H1 (cell line): ENCODE results near the gene AMIGO2. TPM values are rescaled to one million over a fixed set of nuclear protein-coding genes. Genes with fewer than 3 reads are reported as not detected.

Experiments used
- CTCF ChIA-PET: fragments of 300-600 bp; sonication (Branson Sonifier 250); formaldehyde crosslinking; loops from one replicate; lab custom pipeline; 2021; ENCODE audit not compliant: partially characterized antibody; lab: Charles Lee
- POLR2A ChIA-PET: fragments of 300-600 bp; sonication (Branson Sonifier 250); formaldehyde crosslinking; loops from one replicate; lab custom pipeline; 2021; ENCODE audit warnings: inconsistent platforms; ENCODE audit not compliant: partially characterized antibody; lab: Charles Lee
- DNase-seq, 2 experiments: peaks; one replicate each; pipeline versions ENCODE4 v3.0.0 to v3.0.0-alpha.2; 2010 to 2022; ENCODE audit warnings: low spot score in 2 of 2, low read depth in 1 of 2, mixed read lengths in 1 of 2
- FAIRE-seq: peaks from 2 replicates; lab custom pipeline; 2011; peaks lifted over from hg19 to GRCh38; lab: Jason Lieb, UNC
- H2AFZ ChIP-seq: 2 replicates; pipeline ENCODE4 v1.8.1; 2012; ENCODE audit warnings: low read length, inconsistent platforms
- H2AK5ac ChIP-seq: 2 replicates; pipeline ENCODE4 v1.6.1; 2013; ENCODE audit warnings: low read depth, low read length
- H2BK120ac ChIP-seq: replicated peaks from 2 replicates; pipeline ENCODE3; 2013; ENCODE audit warnings: low read depth, low read length, inconsistent platforms
- H2BK12ac ChIP-seq: 2 replicates; pipeline ENCODE4 v1.6.1; 2013; ENCODE audit warnings: low read depth, low read length
- H2BK15ac ChIP-seq: 2 replicates; pipeline ENCODE4 v1.6.1; 2013; ENCODE audit warnings: low read length
- H2BK20ac ChIP-seq: 2 replicates; pipeline ENCODE4 v1.6.1; 2013; ENCODE audit warnings: low read length
- H2BK5ac ChIP-seq: 2 replicates; pipeline ENCODE4 v1.6.1; 2013; ENCODE audit warnings: low read depth, low read length
- H3K14ac ChIP-seq: 2 replicates; pipeline ENCODE4 v1.6.1; 2013; ENCODE audit warnings: inconsistent platforms; ENCODE audit not compliant: insufficient read length
- H3K18ac ChIP-seq: 2 replicates; pipeline ENCODE4 v1.6.1; 2013; ENCODE audit warnings: low read length; ENCODE audit errors: extremely low read depth
- H3K23ac ChIP-seq: 2 replicates; pipeline ENCODE4 v1.6.1; 2013; ENCODE audit warnings: inconsistent platforms; ENCODE audit not compliant: insufficient read length
- H3K23me2 ChIP-seq: 2 replicates; pipeline ENCODE4 v1.6.1; 2013; ENCODE audit warnings: low read depth, low read length
- H3K27ac ChIP-seq: 2 replicates; pipeline ENCODE4 v1.6.1; 2011; ENCODE audit warnings: low read depth, low read length, inconsistent platforms
- H3K27me3 ChIP-seq, 4 experiments: replicated peaks in 1 of 4; 1 replicate in 1 of 4; 2 replicates in 3 of 4; pipeline versions ENCODE4 v1.6.1 to v1.8.1; 2011 to 2013; ENCODE audit warnings: low read length in 3 of 4, mild to moderate bottlenecking in 3 of 4, inconsistent platforms in 2 of 4, mixed read lengths in 2 of 4, moderate library complexity in 1 of 4; ENCODE audit not compliant: control insufficient read depth in 3 of 4, insufficient read depth in 3 of 4; ENCODE audit errors: extremely low read depth in 1 of 4
- H3K36me3 ChIP-seq, 4 experiments: 2 replicates each; pipeline versions ENCODE4 v1.6.1 to v1.8.1; 2011 to 2013; ENCODE audit warnings: mild to moderate bottlenecking in 4 of 4, low read length in 3 of 4, moderate library complexity in 2 of 4, control low read depth in 1 of 4, inconsistent platforms in 1 of 4; ENCODE audit not compliant: insufficient read depth in 4 of 4, control insufficient read depth in 2 of 4
- H3K4ac ChIP-seq: replicated peaks from 2 replicates; pipeline ENCODE3; 2013; ENCODE audit warnings: low read length, low read depth, mixed read lengths, inconsistent platforms; ENCODE audit not compliant: insufficient read length
- H3K4me1 ChIP-seq, 4 experiments: replicated peaks in 1 of 4; 1 replicate in 1 of 4; 2 replicates in 3 of 4; pipeline versions ENCODE4 v1.6.1 to v1.8.1; 2011 to 2013; ENCODE audit warnings: low read length in 3 of 4, inconsistent platforms in 2 of 4, mixed read lengths in 1 of 4; ENCODE audit not compliant: insufficient read depth in 4 of 4, control insufficient read depth in 3 of 4
- H3K4me2 ChIP-seq, 2 experiments: 2 replicates each; pipeline versions ENCODE4 v1.6.1 to v1.8.1; 2011 to 2013; ENCODE audit warnings: low read depth in 2 of 2, low read length in 2 of 2, control low read depth in 1 of 2, inconsistent platforms in 1 of 2, mild to moderate bottlenecking in 1 of 2; ENCODE audit not compliant: insufficient read depth in 1 of 2
- H3K4me3 ChIP-seq, 4 experiments: fragments of 200-600, 300-600 bp in 1 of 4; sonication (generic), shearing (Covaris generic), sonication (Bioruptor Twin) in 1 of 4; 2 replicates each; pipeline versions ENCODE4 v1.5.1 to v1.8.1; 2011 to 2016; ENCODE audit warnings: low read length in 4 of 4, low read depth in 3 of 4, control low read depth in 2 of 4, inconsistent platforms in 2 of 4, mild to moderate bottlenecking in 2 of 4, mixed read lengths in 1 of 4, moderate library complexity in 1 of 4; ENCODE audit not compliant: insufficient read depth in 2 of 4; ENCODE audit errors: extremely low read depth in 1 of 4
- H3K56ac ChIP-seq: replicated peaks from 2 replicates; pipeline ENCODE3; 2013; ENCODE audit warnings: low read depth, mild to moderate bottlenecking, mixed read lengths, low read length, inconsistent platforms; ENCODE audit not compliant: insufficient read length
- H3K79me1 ChIP-seq: 2 replicates; pipeline ENCODE4 v1.6.1; 2013; ENCODE audit warnings: low read depth, low read length, control low read depth
- H3K79me2 ChIP-seq, 2 experiments: 2 replicates each; pipeline versions ENCODE4 v1.6.1 to v1.8.1; 2012 to 2013; ENCODE audit warnings: low read length in 2 of 2, mild to moderate bottlenecking in 2 of 2, inconsistent platforms in 1 of 2; ENCODE audit not compliant: insufficient read depth in 2 of 2, control insufficient read depth in 1 of 2
- H3K9ac ChIP-seq, 4 experiments: replicated peaks in 1 of 4; 1 replicate in 1 of 4; 2 replicates in 3 of 4; pipeline versions ENCODE4 v1.6.1 to v1.8.1; 2011 to 2013; ENCODE audit warnings: low read depth in 3 of 4, low read length in 3 of 4, control low read depth in 2 of 4, mild to moderate bottlenecking in 2 of 4, moderate library complexity in 2 of 4, inconsistent platforms in 1 of 4; ENCODE audit errors: extremely low read depth in 1 of 4
- H3K9me3 ChIP-seq, 2 experiments: 2 replicates each; pipeline versions ENCODE4 v1.6.1 to v1.8.1; 2012 to 2013; ENCODE audit warnings: mild to moderate bottlenecking in 2 of 2, moderate library complexity in 2 of 2, control low read depth in 1 of 2, inconsistent platforms in 1 of 2, low read depth in 1 of 2, low read length in 1 of 2, mixed read lengths in 1 of 2; ENCODE audit not compliant: insufficient read depth in 2 of 2
- H4K20me1 ChIP-seq, 2 experiments: replicated peaks in 1 of 2; 2 replicates each; pipeline versions ENCODE3 to v1.8.1; 2011 to 2013; ENCODE audit warnings: inconsistent platforms in 2 of 2, low read length in 2 of 2, mild to moderate bottlenecking in 1 of 2; ENCODE audit not compliant: insufficient read depth in 2 of 2, control insufficient read depth in 1 of 2
- H4K5ac ChIP-seq: 2 replicates; pipeline ENCODE4 v1.6.1; 2013; ENCODE audit warnings: low read length, low read depth, mixed read lengths, inconsistent platforms; ENCODE audit not compliant: insufficient read length
- H4K8ac ChIP-seq: 2 replicates; pipeline ENCODE4 v1.8.0; 2013; ENCODE audit warnings: mild to moderate bottlenecking, moderate library complexity, low read length, inconsistent platforms; ENCODE audit not compliant: insufficient read depth; ENCODE audit errors: extremely low read depth
- H4K91ac ChIP-seq: replicated peaks from 2 replicates; pipeline ENCODE3; 2013; ENCODE audit warnings: low read length, mixed read lengths, inconsistent platforms; ENCODE audit not compliant: insufficient read length
- ASH2L ChIP-seq: fragments of 200-600, 300-600 bp; sonication (generic); IDR thresholded peaks from one replicate; pipeline ENCODE4 v1.7.1; 2017; ENCODE audit warnings: low read length
- BACH1 ChIP-seq: IDR thresholded peaks from 2 replicates; pipeline ENCODE4 v1.6.1; 2012; ENCODE audit warnings: low read length, improper control_type of control experiment
- EZH2 ChIP-seq: fragments of 200-600 bp; sonication (generic); IDR thresholded peaks from 2 replicates; pipeline ENCODE4 v1.7.1; 2012; ENCODE audit warnings: low read depth, mild to moderate bottlenecking, moderate library complexity, low read length, inconsistent platforms; ENCODE audit not compliant: severe bottlenecking
- HDAC2 ChIP-seq, 2 experiments: fragments of 300-600 bp in 1 of 2; sonication (generic) in 1 of 2; IDR thresholded peaks; 2 replicates each; pipeline ENCODE4 v1.6.1; 2011 to 2012; ENCODE audit warnings: low read depth in 2 of 2, low read length in 2 of 2, mild to moderate bottlenecking in 2 of 2, moderate library complexity in 2 of 2, borderline replicate concordance in 1 of 2, inconsistent platforms in 1 of 2
- HDAC6 ChIP-seq: IDR thresholded peaks from one replicate; pipeline ENCODE4 v1.7.1; 2012; ENCODE audit warnings: low read depth, mild to moderate bottlenecking, inconsistent platforms, low read length, moderate library complexity
- KDM4A ChIP-seq: IDR thresholded peaks from one replicate; pipeline ENCODE4 v1.7.1; 2012; ENCODE audit warnings: low read depth, mild to moderate bottlenecking, moderate library complexity, low read length, inconsistent platforms; ENCODE audit not compliant: severe bottlenecking
- MAFK ChIP-seq: IDR thresholded peaks from 2 replicates; pipeline ENCODE4 v1.6.1; 2012; ENCODE audit warnings: low read depth, mild to moderate bottlenecking, improper control_type of control experiment, low read length
- POLR2A ChIP-seq, 2 experiments: IDR thresholded peaks; 1 replicate in 1 of 2; 2 replicates in 1 of 2; pipeline ENCODE4 v1.6.1; 2011; ENCODE audit warnings: low read depth in 2 of 2, low read length in 2 of 2, mild to moderate bottlenecking in 2 of 2; ENCODE audit errors: control extremely low read depth in 1 of 2
- RAD21 ChIP-seq, 2 experiments: IDR thresholded peaks in 1 of 2; conservative IDR thresholded peaks in 1 of 2; 2 replicates each; pipeline ENCODE4 v1.6.1; 2011; ENCODE audit warnings: low read depth in 2 of 2, low read length in 2 of 2, improper control_type of control experiment in 1 of 2, inconsistent platforms in 1 of 2, mild to moderate bottlenecking in 1 of 2, moderate library complexity in 1 of 2
- RXRA ChIP-seq: IDR thresholded peaks from 2 replicates; pipeline ENCODE4 v1.6.1; 2011; ENCODE audit warnings: low read depth, mild to moderate bottlenecking, low read length, moderate library complexity; ENCODE audit not compliant: insufficient read depth
- YY1 ChIP-seq: IDR thresholded peaks from 2 replicates; pipeline ENCODE4 v1.6.1; 2011; ENCODE audit warnings: low read depth, mild to moderate bottlenecking, low read length
- WGBS, 2 experiments: shearing (Covaris generic) in 1 of 2; methylation state at CpG; one replicate each; pipeline versions ENCODE4 v1.1.6 to v1.1.7; 2013 to 2015; ENCODE audit warnings: low lambda C conversion rate in 2 of 2, mixed read lengths in 2 of 2, inconsistent platforms in 1 of 2, low coverage in 1 of 2, missing lambda C conversion rate in 1 of 2; ENCODE audit not compliant: insufficient replicate concordance in 2 of 2, insufficient coverage in 1 of 2, insufficient read length in 1 of 2; ENCODE audit errors: extremely low coverage in 1 of 2, missing lambda C conversion rate in 1 of 2; 5-methylcytosine and 5-hydroxymethylcytosine counted together
- polyA plus RNA-seq, 7 experiments: library from polyadenylated mRNA; depleted of rRNA in 3 of 7; stranded (reverse) in 5 of 7; unstranded in 2 of 7; fragments of >200 nt in 5 of 7; fragments of 200-250 nt in 2 of 7; gene quantifications; 1 replicate in 5 of 7; 2 replicates in 1 of 7; 4 replicates in 1 of 7; pipeline versions ENCODE4 v1.2.1 to v1.2.3, GENCODE V29; 2011 to 2013; ENCODE audit warnings: missing spikeins in 2 of 7, mixed read lengths in 2 of 7
- total RNA-seq: library from RNA; stranded (reverse); fragmentation: NEBNext Ultra II Directional; extraction: Animal tissue kit (Norgen Biotek cat#: 25700); gene quantifications from 2 replicates; pipeline ENCODE4 v1.2.1, GENCODE V29; 2021
- TF ChIP-seq, protein P1 (sequence below): IDR thresholded peaks from 2 replicates; pipeline ENCODE4 v1.6.1; 2011; ENCODE audit warnings: low read length, improper control_type of control experiment
- TF ChIP-seq, protein P2 (sequence below): IDR thresholded peaks from 2 replicates; pipeline ENCODE4 v1.6.1; 2012; ENCODE audit warnings: inconsistent platforms

The AMIGO2 gene
- total and polyA plus RNA-seq, 2 of the 8 experiments (the other 6 are each of a cell fraction or from before 2014, with no cell fraction given): 1.7 to 3.3 TPM

DNA sequence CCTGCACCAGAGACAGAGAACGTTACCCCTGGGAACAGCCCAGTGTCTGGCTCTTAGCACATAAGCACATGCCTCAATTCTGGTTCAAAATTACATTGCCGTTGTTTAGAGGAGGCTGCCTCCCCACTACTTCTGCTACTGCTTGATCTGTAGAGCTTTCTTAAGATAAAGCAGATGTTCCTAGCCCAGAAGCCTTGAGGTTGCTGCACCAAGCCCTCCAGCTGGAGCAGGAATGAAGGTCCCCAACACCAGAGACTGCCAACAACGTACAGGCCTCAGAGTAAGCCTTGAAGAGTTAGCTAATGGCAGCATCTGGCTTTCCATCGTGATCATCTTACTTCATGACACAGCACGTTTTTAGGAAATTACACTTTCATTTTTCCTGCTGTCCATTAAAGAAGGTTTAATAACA lies 34.7 kb upstream of the AMIGO2 start:
- Histone ChIP-seq H3K9me3 (no peaks in the 10 kb centered on the region), H3K4me2 (no peak overlapping the region), H3K23me2 (no peaks in the 10 kb centered on the region), H3K36me3 (no peaks in the 10 kb centered on the region), H3K23ac (no peak overlapping the region), H2BK5ac (no peak overlapping the region), H3K18ac (no peak overlapping the region), H4K8ac (no peak overlapping the region), H3K56ac (no peak overlapping the region), H3K4me3 (no peak overlapping the region), H2BK20ac (no peak overlapping the region), H2BK12ac (no peak overlapping the region), H3K27ac (no peak overlapping the region), H2AFZ (no peak overlapping the region), H3K79me1 (no peaks in the 10 kb centered on the region), H2BK120ac (no peak overlapping the region), H2AK5ac (no peak overlapping the region), H3K4me1 (no peaks in the 10 kb centered on the region), H3K4ac (no peak overlapping the region), H3K9ac (no peak overlapping the region), H3K14ac (no peak overlapping the region), H4K91ac (no peak overlapping the region), H3K27me3 (no peaks in the 10 kb centered on the region), H3K79me2 (no peaks in the 10 kb centered on the region), H4K20me1 (no peaks in the 10 kb centered on the region), H4K5ac (no peak overlapping the region), H2BK15ac (no peak overlapping the region)
- DNase-seq (no peak), FAIRE-seq (no peak)
- TF ChIP-seq ASH2L: no peak
- TF ChIP-seq BACH1: no peak
- no peak for TF ChIP-seq EZH2
- TF ChIP-seq KDM4A: no peak
- TF ChIP-seq POLR2A (IDR thresholded peaks at IDR 0.05; ENCODE audit: control extremely low read depth in 1 of 2, low read depth in 2 of 2, low read length in 2 of 2): no peak
- no peak for TF ChIP-seq HDAC2 (IDR thresholded peaks at IDR 0.05; ENCODE audit: borderline replicate concordance in 1 of 2, low read depth in 2 of 2, low read length in 2 of 2)
- TF ChIP-seq HDAC6: no peak
- TF ChIP-seq RAD21 (IDR thresholded peaks at IDR 0.05 in 1 of 2, conservative IDR thresholded peaks at IDR 0.05 in 1 of 2; ENCODE audit: low read depth in 2 of 2, low read length in 2 of 2): no peak
- TF ChIP-seq MAFK: no peak
- TF ChIP-seq YY1: no peak
- TF ChIP-seq, protein P1, sequence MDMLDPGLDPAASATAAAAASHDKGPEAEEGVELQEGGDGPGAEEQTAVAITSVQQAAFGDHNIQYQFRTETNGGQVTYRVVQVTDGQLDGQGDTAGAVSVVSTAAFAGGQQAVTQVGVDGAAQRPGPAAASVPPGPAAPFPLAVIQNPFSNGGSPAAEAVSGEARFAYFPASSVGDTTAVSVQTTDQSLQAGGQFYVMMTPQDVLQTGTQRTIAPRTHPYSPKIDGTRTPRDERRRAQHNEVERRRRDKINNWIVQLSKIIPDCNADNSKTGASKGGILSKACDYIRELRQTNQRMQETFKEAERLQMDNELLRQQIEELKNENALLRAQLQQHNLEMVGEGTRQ: no peak
- TF ChIP-seq RXRA: no peak
- TF ChIP-seq, protein P2, sequence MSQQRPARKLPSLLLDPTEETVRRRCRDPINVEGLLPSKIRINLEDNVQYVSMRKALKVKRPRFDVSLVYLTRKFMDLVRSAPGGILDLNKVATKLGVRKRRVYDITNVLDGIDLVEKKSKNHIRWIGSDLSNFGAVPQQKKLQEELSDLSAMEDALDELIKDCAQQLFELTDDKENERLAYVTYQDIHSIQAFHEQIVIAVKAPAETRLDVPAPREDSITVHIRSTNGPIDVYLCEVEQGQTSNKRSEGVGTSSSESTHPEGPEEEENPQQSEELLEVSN: no peak
- POLR2A ChIA-PET: no interaction called here
- CTCF ChIA-PET: no interaction called here
- 92% methylated on average over 5 of the region's 5 CpGs; no CpG with 5 or more reads in 1 of the 2 experiments for WGBS, 2 experiments
